GM12878 (cell line): Measurements from ENCODE around the gene STRA6. TPM values are rescaled to one million over a fixed set of nuclear protein-coding genes. Genes with fewer than 3 reads are reported as not detected.

Experiments used
- ATAC-seq: fragments of 200-7000 bp; cut with Tn5 transposase; 3 replicates; pipeline ENCODE4 v1.9.1; 2020; ENCODE audit warnings: mild to moderate bottlenecking, moderate library complexity
- BruUV-seq: library from RNA; stranded (reverse); fragments of 400-500 nt; replicated peaks from 2 replicates; lab custom pipeline; 2021; lab: Mats Ljungman, UMichigan
- CTCF ChIA-PET: fragments of 300-600 bp; sonication (Branson Sonifier 250); formaldehyde crosslinking; extraction: SDS; loops from one replicate; lab custom pipeline; 2021; ENCODE audit warnings: inconsistent platforms; lab: Yijun Ruan, JAX
- POLR2A ChIA-PET: fragments of 350-600 bp; formaldehyde crosslinking; extraction: SDS; loops from one replicate; lab custom pipeline; 2021; ENCODE audit warnings: inconsistent platforms; lab: Charles Lee
- RAD21 ChIA-PET: fragments of 300-600 bp; sonication (Branson Sonifier 250); formaldehyde crosslinking; loops from one replicate; lab custom pipeline; 2023; ENCODE audit warnings: antibody characterized with exemption; ENCODE audit not compliant: unreplicated experiment; lab: Charles Lee
- SMC1A ChIA-PET: fragments of 300-600 bp; sonication (Branson Sonifier 250); formaldehyde crosslinking; loops from one replicate; lab custom pipeline; 2023; ENCODE audit not compliant: unreplicated experiment, uncharacterized antibody; lab: Charles Lee
- DNase-seq: peaks from one replicate; pipeline ENCODE4 v3.0.0-alpha.2; 2011; ENCODE audit warnings: low read depth, low spot score
- FAIRE-seq: peaks from 3 replicates; lab custom pipeline; 2011; peaks lifted over from hg19 to GRCh38; lab: Jason Lieb, UNC
- H2AFZ ChIP-seq: 2 replicates; pipeline ENCODE4 v1.6.0; 2011; ENCODE audit warnings: low read depth, low read length, control low read depth; ENCODE audit not compliant: control insufficient read depth
- H3K27ac ChIP-seq: 2 replicates; pipeline ENCODE4 v1.5.1; 2011; ENCODE audit warnings: control low read depth; ENCODE audit not compliant: control insufficient read depth, insufficient read depth
- H3K27me3 ChIP-seq, 2 experiments: replicated peaks in 1 of 2; 2 replicates each; pipeline versions ENCODE4 v1.6.0 to v1.6.1; 2011; ENCODE audit warnings: low read length in 1 of 2; ENCODE audit not compliant: control insufficient read depth in 2 of 2, insufficient read depth in 2 of 2
- H3K36me3 ChIP-seq, 2 experiments: 2 replicates each; pipeline ENCODE4 v1.5.1; 2011; ENCODE audit warnings: low read length in 1 of 2; ENCODE audit not compliant: control insufficient read depth in 2 of 2, insufficient read depth in 2 of 2
- H3K4me1 ChIP-seq: 2 replicates; pipeline ENCODE4 v1.6.1; 2011; ENCODE audit warnings: mild to moderate bottlenecking, low read length, moderate library complexity, mixed read lengths; ENCODE audit not compliant: control insufficient read depth, insufficient read depth
- H3K4me2 ChIP-seq: 2 replicates; pipeline ENCODE4 v1.6.0; 2011; ENCODE audit warnings: control low read depth; ENCODE audit not compliant: control insufficient read depth, insufficient read depth
- H3K4me3 ChIP-seq: fragments of 200-600 bp; sonication (generic); 2 replicates; pipeline ENCODE4 v1.5.1; 2016
- H3K79me2 ChIP-seq: 2 replicates; pipeline ENCODE4 v1.6.0; 2011; ENCODE audit warnings: low read length; ENCODE audit not compliant: control insufficient read depth, insufficient read depth
- H3K9ac ChIP-seq: 2 replicates; pipeline ENCODE4 v1.8.0; 2011; ENCODE audit warnings: low read length, control low read depth, mixed read lengths; ENCODE audit not compliant: control insufficient read depth, insufficient read depth
- H3K9me3 ChIP-seq: replicated peaks from 3 replicates; pipeline ENCODE4 v1.5.1; 2011; ENCODE audit warnings: mild to moderate bottlenecking, low read length; ENCODE audit not compliant: control insufficient read depth, insufficient read depth
- H4K20me1 ChIP-seq: 2 replicates; pipeline ENCODE4 v1.6.0; 2011; ENCODE audit not compliant: control insufficient read depth, insufficient read depth
- ASH2L ChIP-seq: fragments of 300-600, 200-600 bp; sonication (generic); IDR thresholded peaks from 2 replicates; pipeline ENCODE4 v1.6.1; 2017; ENCODE audit warnings: low read depth, mild to moderate bottlenecking, borderline replicate concordance
- BMI1 ChIP-seq: fragments of 450-650 bp; IDR thresholded peaks from 2 replicates; pipeline ENCODE4 v1.6.1; 2016; ENCODE audit warnings: mild to moderate bottlenecking, moderate library complexity, borderline replicate concordance
- CBX5 ChIP-seq: sonication (generic); IDR thresholded peaks from 2 replicates; pipeline ENCODE4 v1.6.1; 2016; ENCODE audit warnings: low read depth, moderate library complexity, mild to moderate bottlenecking, inconsistent platforms
- HDAC2 ChIP-seq: fragments of 200-600 bp; sonication (generic); IDR thresholded peaks from 2 replicates; pipeline ENCODE4 v1.6.1; 2017
- HSF1 ChIP-seq: fragments of 150-350 bp; IDR thresholded peaks from 2 replicates; pipeline ENCODE4 v1.6.1; 2014; ENCODE audit warnings: mild to moderate bottlenecking, low read depth, low read length
- KDM1A ChIP-seq: fragments of 200-600 bp; sonication (generic); IDR thresholded peaks from 2 replicates; pipeline ENCODE4 v1.6.1; 2016; ENCODE audit warnings: borderline replicate concordance
- MEF2A ChIP-seq: IDR thresholded peaks from 2 replicates; pipeline ENCODE4 v1.6.1; 2011; ENCODE audit warnings: low read depth, mild to moderate bottlenecking, low read length, moderate library complexity; ENCODE audit not compliant: insufficient read depth
- RAD21 ChIP-seq: IDR thresholded peaks from 2 replicates; pipeline ENCODE4 v1.6.1; 2011; ENCODE audit warnings: mild to moderate bottlenecking, low read depth, low read length, moderate library complexity; ENCODE audit not compliant: insufficient read depth
- RAD51 ChIP-seq: fragments of 450-650 bp; IDR thresholded peaks from 2 replicates; pipeline ENCODE4 v1.6.1; 2016; ENCODE audit warnings: moderate library complexity, mild to moderate bottlenecking, inconsistent platforms
- RB1 ChIP-seq: fragments of 450-650 bp; formaldehyde crosslinking; IDR thresholded peaks from 2 replicates; pipeline ENCODE4 v1.6.1; 2017; ENCODE audit warnings: mild to moderate bottlenecking, borderline replicate concordance
- RELA ChIP-seq: fragments of 450-650 bp; IDR thresholded peaks from 2 replicates; pipeline ENCODE4 v1.8.0; 2014; ENCODE audit warnings: borderline replicate concordance; ENCODE audit not compliant: partially characterized antibody
- SKIL ChIP-seq: fragments of 450-650 bp; IDR thresholded peaks from 2 replicates; pipeline ENCODE4 v1.6.1; 2017; ENCODE audit warnings: mild to moderate bottlenecking, low read depth, inconsistent platforms; ENCODE audit not compliant: poor library complexity, severe bottlenecking
- SMC3 ChIP-seq: IDR thresholded peaks from 2 replicates; pipeline ENCODE4 v1.6.1; 2011; ENCODE audit warnings: low read length, improper control_type of control experiment, borderline replicate concordance
- ZBED1 ChIP-seq: IDR thresholded peaks from 2 replicates; pipeline ENCODE4 v1.6.1; 2016; ENCODE audit warnings: borderline replicate concordance
- ZNF622 ChIP-seq: fragments of 450-650 bp; IDR thresholded peaks from 2 replicates; pipeline ENCODE4 v1.6.1; 2017; ENCODE audit warnings: mild to moderate bottlenecking, inconsistent platforms
- WGBS: methylation state at CpG from one replicate; pipeline ENCODE4 v1.1.6; 2016; ENCODE audit warnings: low lambda C conversion rate; ENCODE audit not compliant: insufficient replicate concordance, insufficient coverage; ENCODE audit errors: missing lambda C conversion rate; 5-methylcytosine and 5-hydroxymethylcytosine counted together
- in situ Hi-C: fragments of 300-500 bp; cut with MboI; formaldehyde crosslinking; loops from 9 replicates; pipeline ENCODE4 v1.14.3; 2018; ENCODE audit warnings: mixed read lengths
- intact Hi-C: fragments of 100-400 bp; cut with micrococcal nuclease; formaldehyde crosslinking; loops from one replicate; pipeline ENCODE4 v1.14.2; 2022; ENCODE audit not compliant: unreplicated experiment
- polyA plus RNA-seq, 11 experiments: library from polyadenylated mRNA; depleted of rRNA in 4 of 11; unstranded in 6 of 11; stranded (reverse) in 5 of 11; fragments of >200 nt; fragmentation: Nextera tagmentation in 4 of 11; fragmentation: Illumina TruSeq in 1 of 11; extraction: Ambion mirVana in 4 of 11; extraction: Trizol in 1 of 11; gene quantifications; 1 replicate in 1 of 11; 2 replicates in 10 of 11; pipeline versions ENCODE4 v1.2.1 to v1.2.3, GENCODE V29; 2011 to 2016; ENCODE audit warnings: inconsistent platforms in 2 of 11, missing spikeins in 2 of 11, low read depth in 1 of 11
- total RNA-seq, 4 experiments: library from RNA; depleted of rRNA in 3 of 4; stranded (reverse); fragments of >200 nt in 3 of 4; fragmentation: Illumina TruSeq in 1 of 4; extraction: Trizol in 1 of 4; gene quantifications; 2 replicates each; pipeline versions ENCODE4 v1.2.1 to v1.2.3, GENCODE V29; 2013 to 2021
- TF ChIP-seq, protein P1 (sequence below): IDR thresholded peaks from 2 replicates; pipeline ENCODE4 v1.6.1; 2011; ENCODE audit warnings: low read depth, mild to moderate bottlenecking, low read length, moderate library complexity, borderline replicate concordance; ENCODE audit errors: extremely low read depth
- TF ChIP-seq, protein P2 (sequence below): IDR thresholded peaks from 2 replicates; pipeline ENCODE4 v1.6.1; 2011; ENCODE audit warnings: borderline replicate concordance, low read depth, mild to moderate bottlenecking, moderate library complexity, low read length; ENCODE audit not compliant: insufficient read depth, poor library complexity, severe bottlenecking

The STRA6 gene
- total and polyA plus RNA-seq, 10 of the 15 experiments (the other 5 are each of a cell fraction or from before 2014, with no cell fraction given) = 0.31 to 10.8 (median 5.8) TPM

DNA sequence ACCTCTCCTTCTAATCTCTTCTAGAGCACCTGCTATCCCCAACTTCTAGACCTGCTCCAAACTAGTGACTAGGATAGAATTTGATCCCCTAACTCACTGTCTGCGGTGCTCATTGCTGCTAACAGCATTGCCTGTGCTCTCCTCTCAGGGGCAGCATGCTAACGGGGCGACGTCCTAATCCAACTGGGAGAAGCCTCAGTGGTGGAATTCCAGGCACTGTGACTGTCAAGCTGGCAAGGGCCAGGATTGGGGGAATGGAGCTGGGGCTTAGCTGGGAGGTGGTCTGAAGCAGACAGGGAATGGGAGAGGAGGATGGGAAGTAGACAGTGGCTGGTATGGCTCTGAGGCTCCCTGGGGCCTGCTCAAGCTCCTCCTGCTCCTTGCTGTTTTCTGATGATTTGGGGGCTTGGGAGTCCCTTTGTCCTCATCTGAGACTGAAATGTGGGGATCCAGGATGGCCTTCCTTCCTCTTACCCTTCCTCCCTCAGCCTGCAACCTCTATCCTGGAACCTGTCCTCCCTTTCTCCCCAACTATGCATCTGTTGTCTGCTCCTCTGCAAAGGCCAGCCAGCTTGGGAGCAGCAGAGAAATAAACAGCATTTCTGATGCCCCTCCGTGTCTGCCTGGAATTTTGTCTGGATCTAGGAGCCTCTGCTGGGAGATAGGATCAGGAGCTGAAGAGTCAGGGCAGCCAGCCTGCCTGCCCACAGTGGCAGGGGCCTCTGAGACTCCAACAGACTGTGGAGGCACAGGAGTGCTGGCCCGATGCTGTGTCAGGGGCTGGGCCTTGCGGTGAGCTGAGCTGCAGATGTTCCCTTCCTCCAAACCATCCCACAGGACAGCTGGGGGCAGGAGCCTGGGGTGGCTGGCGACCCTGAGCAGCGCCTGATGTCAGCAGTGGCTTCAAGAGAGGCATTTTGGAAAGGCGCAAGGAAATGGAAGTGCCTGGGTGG is 26.0 kb downstream of the STRA6 start:
- DNase-seq = no peak
- no peak overlapping the region for H3K4me2 ChIP-seq
- H3K9me3 ChIP-seq = no peaks in the 10 kb centered on the region
- no peaks in the 10 kb centered on the region for H3K27me3 ChIP-seq
- RAD21 ChIA-PET = no interaction called here
- H4K20me1 ChIP-seq = no peaks in the 10 kb centered on the region
- ATAC-seq = no peak
- CTCF ChIA-PET = no interaction called here
- SMC1A ChIA-PET = no interaction called here
- in situ Hi-C loops (no loop called here), intact Hi-C loops (no loop called here)
- BruUV-seq = no TSS peak
- no peak overlapping the region for H3K27ac ChIP-seq
- H3K4me3 ChIP-seq = no peak overlapping the region
- no peaks in the 10 kb centered on the region for H3K36me3 ChIP-seq
- no peak overlapping the region for H2AFZ ChIP-seq
- no peak for FAIRE-seq
- H3K4me1 ChIP-seq = peaks cover 20% of the 10 kb centered on the region
- POLR2A ChIA-PET = no interaction called here
- no peak overlapping the region for H3K9ac ChIP-seq
- TF ChIP-seq SMC3 = no peak
- TF ChIP-seq RAD51 = no peak
- TF ChIP-seq, protein P1, sequence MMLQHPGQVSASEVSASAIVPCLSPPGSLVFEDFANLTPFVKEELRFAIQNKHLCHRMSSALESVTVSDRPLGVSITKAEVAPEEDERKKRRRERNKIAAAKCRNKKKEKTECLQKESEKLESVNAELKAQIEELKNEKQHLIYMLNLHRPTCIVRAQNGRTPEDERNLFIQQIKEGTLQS = no peak
- TF ChIP-seq CBX5 = no peak
- TF ChIP-seq SKIL = no peak
- TF ChIP-seq HSF1 = no peak
- TF ChIP-seq MEF2A = no peak
- TF ChIP-seq RB1 = no peak
- TF ChIP-seq KDM1A = no peak
- TF ChIP-seq RELA = no peak
- no peak for TF ChIP-seq ZBED1
- no peak for TF ChIP-seq RAD21
- no peak for TF ChIP-seq ASH2L
- TF ChIP-seq BMI1 = no peak
- no peak for TF ChIP-seq HDAC2
- no peak for TF ChIP-seq ZNF622
- TF ChIP-seq, protein P2, sequence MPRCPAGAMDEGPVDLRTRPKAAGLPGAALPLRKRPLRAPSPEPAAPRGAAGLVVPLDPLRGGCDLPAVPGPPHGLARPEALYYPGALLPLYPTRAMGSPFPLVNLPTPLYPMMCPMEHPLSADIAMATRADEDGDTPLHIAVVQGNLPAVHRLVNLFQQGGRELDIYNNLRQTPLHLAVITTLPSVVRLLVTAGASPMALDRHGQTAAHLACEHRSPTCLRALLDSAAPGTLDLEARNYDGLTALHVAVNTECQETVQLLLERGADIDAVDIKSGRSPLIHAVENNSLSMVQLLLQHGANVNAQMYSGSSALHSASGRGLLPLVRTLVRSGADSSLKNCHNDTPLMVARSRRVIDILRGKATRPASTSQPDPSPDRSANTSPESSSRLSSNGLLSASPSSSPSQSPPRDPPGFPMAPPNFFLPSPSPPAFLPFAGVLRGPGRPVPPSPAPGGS = no peak
- no peaks in the 10 kb centered on the region for H3K79me2 ChIP-seq
- 38% methylated on average over 10 of the region's 10 CpGs for WGBS
